ENCODE results near the gene MINDY4B. TPM values are rescaled to one million over a fixed set of nuclear protein-coding genes. Genes with fewer than 3 reads are reported as not detected.

Gene MINDY4B
- total RNA-seq, 2 donors from 2014 or later, result not detected

GRCh38 chr3:150913133-150913922, 8.1 kb upstream of the MINDY4B start:
- ATAC-seq (no peak), DNase-seq (no peak)
- 73 to 74% methylated on average over 4 of the region's 4 CpGs for WGBS, 2 donors
- intact Hi-C loops (cut with DNase I), result no loop called here
- no peaks in the 10 kb centered on the region for H3K9me3 ChIP-seq
- no peaks in the 10 kb centered on the region for H3K27me3 ChIP-seq
- TF ChIP-seq POLR2A (IDR thresholded peaks at IDR 0.05), result no peak
- no peak for TF ChIP-seq CTCF (IDR thresholded peaks at IDR 0.05)
- no peaks in the 10 kb centered on the region for H3K36me3 ChIP-seq (replicated peaks in 1 of 2; ENCODE audit: insufficient read depth in 1 of 2, low read depth in 2 of 2)
- H3K4me3 ChIP-seq, result no peak overlapping the region
- H3K4me1 ChIP-seq, result no peaks in the 10 kb centered on the region
- H3K27ac ChIP-seq, result no peak overlapping the region

GRCh38 chr3:150912501-150912900, 7.3 kb upstream of the MINDY4B start:
- TF ChIP-seq CTCF (IDR thresholded peaks at IDR 0.05) (no peak), POLR2A (IDR thresholded peaks at IDR 0.05) (no peak)
- ATAC-seq (no peak), DNase-seq (no peak)
- Histone ChIP-seq H3K9me3 (no peaks in the 10 kb centered on the region), H3K27me3 (no peaks in the 10 kb centered on the region), H3K4me3 (no peak overlapping the region), H3K36me3 (replicated peaks in 1 of 2; ENCODE audit: insufficient read depth in 1 of 2, low read depth in 2 of 2) (no peaks in the 10 kb centered on the region), H3K27ac (no peak overlapping the region), H3K4me1 (no peaks in the 10 kb centered on the region)
- 76 to 78% methylated on average over 3 of the region's 3 CpGs for WGBS, 2 donors
- intact Hi-C loops (cut with DNase I), result no loop called here

GRCh38 chr3:150911771-150912170, 6.5 kb upstream of the MINDY4B start:
- Histone ChIP-seq H3K27me3 (no peaks in the 10 kb centered on the region), H3K27ac (no peak overlapping the region), H3K36me3 (replicated peaks in 1 of 2; ENCODE audit: insufficient read depth in 1 of 2, low read depth in 2 of 2) (no peaks in the 10 kb centered on the region), H3K4me1 (no peaks in the 10 kb centered on the region), H3K9me3 (no peaks in the 10 kb centered on the region), H3K4me3 (no peak overlapping the region)
- intact Hi-C loops (cut with DNase I), result no loop called here
- DNase-seq (no peak), ATAC-seq (no peak)
- TF ChIP-seq CTCF (IDR thresholded peaks at IDR 0.05), result no peak
- no peak for TF ChIP-seq POLR2A (IDR thresholded peaks at IDR 0.05)

- intact Hi-C loops (cut with DNase I), result no loop called here
- WGBS, 2 donors, result 68 to 81% methylated on average over 1 of the region's 1 CpG
- ATAC-seq (no peak), DNase-seq (no peak)
- TF ChIP-seq CTCF (IDR thresholded peaks at IDR 0.05), result no peak
- TF ChIP-seq POLR2A (IDR thresholded peaks at IDR 0.05), result no peak
- Histone ChIP-seq H3K27me3 (no peaks in the 10 kb centered on the region), H3K36me3 (replicated peaks in 1 of 2; ENCODE audit: insufficient read depth in 1 of 2, low read depth in 2 of 2) (no peaks in the 10 kb centered on the region), H3K4me3 (no peak overlapping the region), H3K9me3 (no peaks in the 10 kb centered on the region), H3K27ac (no peak overlapping the region), H3K4me1 (no peaks in the 10 kb centered on the region)
Observed at GRCh38 chr3:150906461-150906860, 1.2 kb upstream of the MINDY4B start.

- DNase-seq, result no peak
- Histone ChIP-seq H3K4me1 (no peaks in the 10 kb centered on the region), H3K36me3 (replicated peaks in 1 of 2; ENCODE audit: insufficient read depth in 1 of 2, low read depth in 2 of 2) (no peaks in the 10 kb centered on the region), H3K9me3 (no peaks in the 10 kb centered on the region), H3K27ac (no peak overlapping the region), H3K27me3 (no peaks in the 10 kb centered on the region), H3K4me3 (no peak overlapping the region)
- 24 to 36% methylated on average over 1 of the region's 1 CpG for WGBS, 2 donors
- TF ChIP-seq POLR2A (IDR thresholded peaks at IDR 0.05), result no peak
- no peak for TF ChIP-seq CTCF (IDR thresholded peaks at IDR 0.05)
- intact Hi-C loops (cut with DNase I), result no loop called here
- no peak for ATAC-seq
Observed at GRCh38 chr3:150905746-150906145, 507 bp upstream of the MINDY4B start.
